Dermis blood vessel endothelial cell (primary cell): ENCODE measurements around the gene EVC. TPM values are rescaled to one million over a fixed set of nuclear protein-coding genes. Genes with fewer than 3 reads are reported as not detected.
A peak's percentile ranks its signal among the peaks of the same experiment; 100 is the strongest.
"Not testable (repeated sequence)": the region's sequence is repeated elsewhere in the genome, so short reads cannot be mapped to it uniquely, and the experiment has no call there.

Source experiments
- DNase-seq: peaks from one replicate; pipeline ENCODE4 v3.0.0; 2010
- total RNA-seq: library from RNA; depleted of rRNA; stranded (reverse); fragments of >200 nt; gene quantifications from 2 replicates; pipeline ENCODE4 v1.2.3, GENCODE V29; 2014

The EVC gene
- total RNA-seq, 1 donor from 2014 or later, result 14.1 TPM

GRCh38 chr4:5789141-5789540 lies 78.1 kb downstream of the EVC start:
- DNase-seq, result no peak

GRCh38 chr4:5790546-5790857 lies 79.5 kb downstream of the EVC start:
- DNase-seq, result no peak

- DNase-seq, result no peak
These were observed 80.7 kb downstream of the EVC start for GRCh38 chr4:5791654-5792053.

DNA sequence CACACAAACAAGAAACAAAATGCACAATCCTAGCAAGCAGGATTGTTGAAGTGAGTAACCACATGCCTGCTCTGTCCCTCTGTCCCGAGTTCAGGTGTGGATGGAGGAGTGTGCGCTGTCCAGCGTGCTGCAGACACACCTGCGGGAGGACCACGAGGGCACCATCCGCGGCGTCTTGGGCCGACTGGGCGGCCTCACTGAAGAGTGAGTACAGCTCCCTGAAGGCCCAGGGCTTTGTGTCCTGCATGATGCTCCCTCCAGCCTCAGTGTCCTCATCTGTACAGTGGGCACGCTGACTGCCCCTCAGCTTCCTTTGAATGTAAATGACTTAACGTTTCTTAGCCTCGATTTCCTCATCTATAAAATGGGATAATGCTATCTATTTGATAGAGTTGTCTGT lies 82.5 kb downstream of the EVC start:
- DNase-seq, result no peak

DNA sequence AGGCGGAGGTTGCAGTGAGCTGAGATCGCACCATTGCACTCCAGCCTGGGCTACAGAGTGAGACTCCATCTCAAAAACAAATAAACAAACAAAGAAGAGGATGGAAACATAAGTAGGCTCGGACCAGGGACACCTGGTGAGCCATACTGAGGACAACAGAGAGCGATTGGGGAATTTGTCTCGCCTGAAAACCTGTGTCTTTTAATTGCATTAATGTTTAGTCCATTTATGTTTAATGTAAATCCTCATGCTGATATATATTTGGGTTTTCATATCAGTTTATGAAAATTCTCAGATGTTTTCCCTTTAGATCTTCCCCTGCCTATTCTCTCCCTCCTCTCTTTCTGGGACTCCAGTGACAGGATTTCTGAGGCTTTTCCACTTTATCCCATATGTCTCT lies 84.6 kb downstream of the EVC start:
- DNase-seq, result no peak

DNA sequence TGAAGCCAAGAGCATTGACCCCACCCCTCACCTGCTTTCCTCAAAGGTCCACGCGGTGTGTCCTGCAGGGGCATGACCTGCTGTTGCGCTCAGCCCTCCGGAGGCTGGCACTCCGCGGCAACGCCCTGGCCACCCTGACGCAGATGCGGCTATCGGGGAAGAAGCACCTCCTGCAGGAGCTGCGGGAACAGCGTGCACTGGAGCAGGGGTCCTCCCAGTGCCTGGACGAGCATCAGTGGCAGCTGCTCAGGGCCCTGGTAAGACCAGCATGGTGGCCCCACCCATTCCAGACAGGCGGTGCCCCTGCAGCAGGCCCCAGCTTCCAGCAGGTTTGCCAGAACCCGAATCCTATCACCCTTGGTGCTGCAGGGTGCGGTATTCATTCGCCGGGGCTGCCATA lies 86.0 kb downstream of the EVC start:
- DNase-seq, result no peak

GRCh38 chr4:5797866-5798265 lies 86.9 kb downstream of the EVC start:
- no peak for DNase-seq

GRCh38 chr4:5798462-5798861 lies 87.5 kb downstream of the EVC start:
- no peak for DNase-seq

DNA sequence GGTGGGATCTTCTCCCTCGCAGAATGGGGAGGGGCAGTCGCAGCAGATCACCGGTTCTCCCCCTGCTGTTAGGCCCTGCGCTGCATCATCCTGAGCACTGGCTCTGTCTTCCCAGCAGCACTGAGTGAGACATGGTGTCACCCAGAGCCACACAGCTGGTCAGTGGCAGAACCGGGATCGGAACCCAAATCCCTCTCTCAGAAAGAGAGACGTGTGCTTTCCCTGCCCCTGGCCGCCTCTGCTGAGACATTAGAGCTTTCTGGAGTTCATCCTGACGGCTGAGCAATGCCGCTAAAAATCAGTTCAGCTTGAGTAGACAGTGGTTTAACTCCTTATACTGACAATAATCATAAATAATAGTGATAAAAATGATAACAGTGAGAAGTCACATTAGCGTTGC lies 87.9 kb downstream of the EVC start:
- no peak for DNase-seq

DNA sequence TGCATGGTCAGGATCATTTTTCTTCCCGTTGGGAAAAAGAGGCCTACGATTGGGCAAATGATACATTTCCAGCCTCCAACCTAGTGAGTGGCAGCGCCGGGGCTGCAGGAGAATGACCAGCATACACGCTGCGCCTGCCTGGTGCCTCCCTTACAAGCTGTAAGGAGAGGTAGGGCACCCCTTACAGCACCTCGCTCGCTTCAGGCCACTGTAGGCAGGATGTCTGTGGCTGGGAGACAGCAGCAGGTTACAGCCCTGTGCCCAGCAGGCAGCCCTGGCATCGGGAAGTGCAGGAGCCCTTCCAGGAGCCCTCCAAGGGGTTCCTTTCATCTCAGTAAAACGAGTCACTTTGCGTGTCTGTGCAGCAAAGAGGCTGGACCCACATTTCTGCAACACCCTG lies 88.4 kb downstream of the EVC start:
- no peak for DNase-seq

- DNase-seq, result no peak
These were observed 89.5 kb downstream of the EVC start for GRCh38 chr4:5800496-5800895.

DNA sequence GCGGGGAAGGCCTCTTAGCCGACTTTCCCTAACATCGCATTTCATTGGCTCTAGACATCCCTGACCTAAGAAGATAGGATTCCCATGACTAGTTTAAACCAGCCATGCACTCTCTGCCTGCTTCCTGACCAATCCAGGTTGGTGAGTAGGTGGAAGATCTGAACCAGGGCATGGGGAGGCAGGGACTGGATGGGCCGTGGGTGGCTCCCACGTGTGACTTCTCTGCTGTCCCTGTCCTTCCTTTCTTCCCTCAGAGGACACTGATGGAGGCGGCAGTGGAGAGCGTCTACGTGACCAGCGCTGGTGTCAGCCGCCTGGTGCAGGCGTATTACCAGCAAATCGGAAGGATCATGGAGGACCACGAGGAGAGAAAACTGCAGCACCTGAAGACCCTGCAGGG lies 90.7 kb downstream of the EVC start:
- no peak for DNase-seq

GRCh38 chr4:5802565-5802964 lies 91.6 kb downstream of the EVC start:
- DNase-seq, result no peak

DNA sequence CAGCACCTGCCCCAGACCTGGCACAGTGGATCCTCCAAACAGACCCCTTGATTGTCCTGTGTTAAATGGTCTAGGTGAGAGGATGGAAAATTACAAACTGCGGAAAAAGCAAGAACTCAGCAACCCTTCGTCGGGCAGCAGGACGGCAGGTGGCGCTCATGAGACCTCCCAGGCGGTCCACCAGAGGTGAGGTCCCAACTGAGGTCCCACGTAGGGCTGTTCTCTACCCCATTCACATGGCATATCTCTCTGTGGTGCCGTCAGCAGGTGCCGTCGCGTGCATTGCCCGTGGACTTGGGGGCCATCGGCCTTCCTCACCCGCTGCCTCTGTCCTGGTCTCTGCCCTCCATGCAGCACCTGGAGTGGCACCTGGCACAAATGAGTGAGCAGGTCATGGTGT lies 93.7 kb downstream of the EVC start:
- no peak for DNase-seq

DNA sequence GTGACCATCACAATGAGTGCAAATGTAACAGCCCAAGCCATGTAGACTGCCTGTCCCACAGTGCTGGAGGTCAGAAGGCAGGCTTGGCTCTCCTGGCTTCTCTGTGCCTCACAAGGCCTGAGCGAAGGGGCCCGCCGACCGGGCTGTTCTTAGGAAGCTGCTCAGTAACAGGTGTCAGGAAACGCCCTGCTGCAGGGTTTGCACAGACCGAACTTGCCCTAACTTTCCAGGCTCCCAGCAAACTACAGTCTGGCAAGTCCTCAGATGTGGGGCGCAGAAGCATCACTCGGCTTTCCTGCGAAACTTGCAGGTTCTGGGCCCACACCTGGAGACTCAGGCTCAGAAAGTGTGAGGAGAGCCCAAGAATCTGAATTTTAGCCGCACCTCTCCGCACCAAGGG lies 94.3 kb downstream of the EVC start:
- no peak for DNase-seq

GRCh38 chr4:5808081-5808741 lies 97.2 kb downstream of the EVC start:
- DNase-seq, result peak; percentile 26

DNA sequence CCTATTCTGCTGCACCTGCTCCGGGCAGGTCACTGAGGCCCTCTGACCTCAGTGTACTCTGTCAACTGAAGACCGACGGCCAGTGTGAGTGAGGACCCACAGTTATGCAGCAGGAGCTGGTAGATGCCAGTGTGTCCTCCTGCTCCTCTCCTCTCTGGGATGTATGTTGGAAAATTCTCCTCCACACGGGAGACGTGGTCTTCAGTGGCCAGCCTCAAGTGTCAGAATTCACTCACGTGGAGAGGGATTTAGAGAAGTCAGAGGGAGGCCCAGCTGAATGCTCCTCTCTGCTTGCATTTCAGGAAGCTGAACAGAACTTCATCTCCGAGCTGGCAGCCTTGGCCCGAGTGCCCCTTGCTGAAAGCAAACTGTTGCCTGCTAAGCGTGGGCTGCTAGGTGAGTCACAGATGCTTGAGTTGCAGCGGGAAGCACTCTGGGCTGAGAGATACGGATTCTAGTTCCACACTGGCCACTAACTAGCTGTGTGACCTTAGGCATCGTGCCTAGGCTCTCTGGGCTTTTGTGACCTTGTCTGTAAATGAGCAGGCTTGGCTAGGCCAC lies 98.3 kb downstream of the EVC start:
- no peak for DNase-seq

DNA sequence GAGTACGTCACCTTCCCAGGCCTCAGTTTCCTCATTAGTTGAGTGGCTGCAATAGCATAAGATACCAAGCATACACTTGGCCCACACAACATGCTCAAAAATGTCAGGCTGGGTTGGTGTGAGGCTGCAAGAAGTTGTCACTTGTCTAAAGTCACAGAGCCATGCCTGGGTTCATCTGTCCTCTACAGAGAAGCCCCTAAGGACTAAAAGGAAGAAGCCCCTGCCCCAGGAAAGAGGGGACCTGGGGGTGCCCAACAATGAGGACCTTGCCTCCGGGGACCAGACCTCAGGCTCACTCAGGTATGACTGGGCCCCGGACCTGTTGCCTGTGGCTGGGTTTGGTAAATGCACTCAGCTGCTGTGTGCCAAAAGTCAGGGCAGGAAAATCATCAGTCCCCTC lies 99.2 kb downstream of the EVC start:
- DNase-seq, result no peak

GRCh38 chr4:5810770-5811430 lies 99.9 kb downstream of the EVC start:
- DNase-seq, result no peak

DNA sequence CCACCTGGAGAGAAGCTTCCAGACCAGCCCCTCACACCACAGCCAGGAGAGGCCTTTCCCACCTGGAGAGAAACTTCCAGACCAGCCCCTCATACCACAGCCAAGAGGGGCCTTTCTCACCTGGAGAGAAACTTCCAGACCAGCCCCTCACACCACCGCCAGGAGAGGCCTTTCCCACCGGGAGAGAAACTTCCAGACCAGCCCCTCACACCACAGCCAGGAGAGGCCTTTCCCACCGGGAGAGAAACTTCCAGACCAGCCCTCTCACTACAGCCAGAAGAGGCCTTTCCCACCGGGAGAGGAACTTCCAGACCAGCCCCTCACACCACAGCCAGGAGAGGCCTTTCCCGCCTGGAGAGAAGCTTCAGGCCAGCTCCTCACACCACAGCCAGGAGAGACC lies 101.1 kb downstream of the EVC start:
- DNase-seq, result not testable (repeated sequence)

DNA sequence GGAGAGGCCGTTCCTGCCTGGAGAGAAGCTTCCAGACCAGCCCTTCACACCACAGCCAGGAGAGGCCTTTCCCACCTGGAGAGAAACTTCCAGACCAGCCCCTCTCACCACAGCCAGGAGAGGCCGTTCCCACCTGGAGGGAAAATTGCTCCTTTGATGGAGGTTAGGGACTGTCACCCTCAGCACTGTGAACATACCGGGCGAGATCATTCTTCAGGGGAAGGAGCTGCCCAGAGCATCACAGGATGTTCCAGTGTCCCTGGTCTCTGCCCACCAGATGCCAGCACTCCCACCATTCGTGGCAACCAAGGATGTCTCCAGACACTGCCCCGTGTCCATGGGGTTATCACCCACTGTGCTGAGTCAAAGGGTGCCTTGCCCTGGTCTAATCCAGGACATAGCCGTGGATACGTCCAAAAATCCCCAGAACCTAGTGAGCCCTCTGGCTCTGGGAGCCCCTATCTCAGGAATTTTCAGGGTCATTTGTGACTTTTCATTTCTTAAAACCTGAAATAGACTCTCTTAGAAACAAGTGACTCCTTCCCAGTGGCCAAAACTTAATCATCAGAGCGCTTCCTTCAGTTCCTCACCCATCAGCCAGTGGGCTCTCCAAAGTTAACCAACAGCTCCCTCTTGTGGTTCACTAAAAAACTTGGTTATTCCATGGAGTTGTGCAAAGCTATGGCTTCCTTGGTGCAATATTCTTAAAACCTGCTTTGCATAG lies 101.7 kb downstream of the EVC start:
- DNase-seq, result peak; percentile 77

- no peak for DNase-seq
These were observed 102.9 kb downstream of the EVC start for GRCh38 chr4:5813882-5814255.

- no peak for DNase-seq
These were observed 103.4 kb downstream of the EVC start for GRCh38 chr4:5814421-5814820.

DNA sequence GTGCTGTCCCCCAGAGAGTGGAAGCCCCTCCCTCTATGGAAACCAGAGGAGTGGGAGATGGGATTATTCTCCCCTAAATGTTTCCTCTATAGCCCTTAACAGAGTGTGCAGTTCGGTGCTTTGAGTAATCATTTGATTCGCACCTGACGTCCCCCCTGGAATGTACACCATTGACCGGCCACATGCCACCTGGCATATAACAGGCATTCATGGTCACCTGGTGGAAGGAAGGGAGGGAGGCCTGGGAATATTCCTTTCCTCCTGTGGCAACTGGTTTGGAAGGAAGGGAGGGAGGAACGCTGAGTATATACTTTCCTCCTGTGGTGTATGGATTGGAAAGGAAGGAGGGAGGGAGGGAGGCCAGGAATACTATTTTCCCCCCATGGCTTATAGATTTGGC lies 104.6 kb downstream of the EVC start:
- no peak for DNase-seq
